H7 (cell line): ENCODE results near the gene CAPNS1. TPM values are rescaled to one million over a fixed set of nuclear protein-coding genes. Genes with fewer than 3 reads are reported as not detected.
A peak's percentile ranks its signal among the peaks of the same experiment; 100 is the strongest.

ENCODE experiments used
- DNase-seq: peaks from one replicate; pipeline ENCODE4 v3.0.0; 2012
- H3K27me3 ChIP-seq: 2 replicates; pipeline ENCODE4 v1.6.0; 2011; ENCODE audit warnings: mild to moderate bottlenecking, low read length; ENCODE audit not compliant: control insufficient read depth, insufficient read depth
- H3K36me3 ChIP-seq: replicated peaks from 2 replicates; pipeline ENCODE4 v1.5.1; 2011; ENCODE audit warnings: low read length; ENCODE audit not compliant: control insufficient read depth, insufficient read depth
- H3K4me3 ChIP-seq: 2 replicates; pipeline ENCODE4 v1.5.1; 2011; ENCODE audit warnings: low read depth, mild to moderate bottlenecking, control low read depth, low read length, moderate library complexity; ENCODE audit not compliant: insufficient read depth
- total RNA-seq: library from RNA; depleted of rRNA; stranded (reverse); fragments of >200 nt; shearing (Covaris generic); gene quantifications from 2 replicates; pipeline ENCODE4 v1.2.3, GENCODE V29; 2014

CAPNS1 gene
- total RNA-seq, 1 experiment from 2014 or later, result 336 TPM

GRCh38 chr19:36108684-36109083 lies 31.2 kb upstream of the CAPNS1 start:
- no peak for DNase-seq
- no peaks in the 10 kb centered on the region for H3K27me3 ChIP-seq
- H3K4me3 ChIP-seq, result no peak overlapping the region
- H3K36me3 ChIP-seq, result peaks cover 13% of the 10 kb centered on the region

- no peak within 1 kb of the TSS for H3K4me3 ChIP-seq
- H3K27me3 ChIP-seq, result no peaks in the 10 kb centered on the region
- peak; percentile 86 for DNase-seq
- peaks cover 3% of the 10 kb centered on the region for H3K36me3 ChIP-seq
Observed at GRCh38 chr19:36110487-36111199, 29.2 kb upstream of the CAPNS1 start, which contains the start of gene OVOL3. Gene OVOL3 (plus strand): TSS chr19:36111143. CDS start chr19:36111203, 60 bp downstream.

- Histone ChIP-seq H3K27me3 (no peaks in the 10 kb centered on the region), H3K4me3 (no peak overlapping the region), H3K36me3 (peaks cover 5% of the 10 kb centered on the region)
- no peak for DNase-seq
Observed at GRCh38 chr19:36111200-36111539, 28.7 kb upstream of the CAPNS1 start.

GRCh38 chr19:36112678-36113077 lies 27.2 kb upstream of the CAPNS1 start:
- H3K27me3 ChIP-seq, result no peaks in the 10 kb centered on the region
- H3K36me3 ChIP-seq, result peaks cover 7% of the 10 kb centered on the region
- no peak overlapping the region for H3K4me3 ChIP-seq
- DNase-seq, result peak; percentile 10

GRCh38 chr19:36113425-36113824 lies 26.4 kb upstream of the CAPNS1 start:
- peak overlapping the region; percentile 95 for H3K4me3 ChIP-seq
- DNase-seq, result no peak
- peaks cover 8% of the 10 kb centered on the region for H3K36me3 ChIP-seq
- H3K27me3 ChIP-seq, result no peaks in the 10 kb centered on the region

- H3K27me3 ChIP-seq, result no peaks in the 10 kb centered on the region
- peak; percentile 83 for DNase-seq
Observed at GRCh38 chr19:36113894-36114720, 25.8 kb upstream of the CAPNS1 start.

GRCh38 chr19:36114721-36115452 lies 25.0 kb upstream of the CAPNS1 start, which contains the start of gene POLR2I:
Gene POLR2I (minus strand): TSS chr19:36114875. CDS start chr19:36114856, 19 bp downstream.
- DNase-seq, result peak; percentile 99
- Histone ChIP-seq H3K27me3 (no peaks in the 10 kb centered on the region), H3K36me3 (peaks cover 8% of the 10 kb centered on the region), H3K4me3 (peak within 1 kb of the TSS; percentile 95)

More at GRCh38 chr19:36113894-36114720, 25.8 kb upstream of the CAPNS1 start:
- peak overlapping the region; percentile 95 for H3K4me3 ChIP-seq
- peaks cover 8% of the 10 kb centered on the region for H3K36me3 ChIP-seq

- no peaks in the 10 kb centered on the region for H3K27me3 ChIP-seq
- H3K36me3 ChIP-seq, result peaks cover 8% of the 10 kb centered on the region
- peak; percentile 97 for DNase-seq
- H3K4me3 ChIP-seq, result peak within 1 kb of the TSS; percentile 95
Observed at GRCh38 chr19:36115453-36116343, 24.2 kb upstream of the CAPNS1 start, which contains the start of gene TBCB. Gene TBCB (plus strand): TSS chr19:36115468. CDS start chr19:36115561, 93 bp downstream.

GRCh38 chr19:36116344-36116637 lies 23.6 kb upstream of the CAPNS1 start:
- no peaks in the 10 kb centered on the region for H3K27me3 ChIP-seq
- peak overlapping the region; percentile 95 for H3K4me3 ChIP-seq
- DNase-seq, result no peak
- H3K36me3 ChIP-seq, result peaks cover 8% of the 10 kb centered on the region

GRCh38 chr19:36120092-36120983 lies 19.5 kb upstream of the CAPNS1 start:
- DNase-seq, result peak; percentile 41
- Histone ChIP-seq H3K4me3 (no peak overlapping the region), H3K36me3 (peaks cover 16% of the 10 kb centered on the region), H3K27me3 (no peaks in the 10 kb centered on the region)

GRCh38 chr19:36120984-36121358 lies 18.9 kb upstream of the CAPNS1 start:
- Histone ChIP-seq H3K4me3 (no peak overlapping the region), H3K27me3 (no peaks in the 10 kb centered on the region), H3K36me3 (peaks cover 22% of the 10 kb centered on the region)
- peak; percentile 55 for DNase-seq

GRCh38 chr19:36121486-36122124 lies 18.3 kb upstream of the CAPNS1 start:
- no peaks in the 10 kb centered on the region for H3K27me3 ChIP-seq
- no peak overlapping the region for H3K4me3 ChIP-seq
- H3K36me3 ChIP-seq, result peaks cover 17% of the 10 kb centered on the region
- no peak for DNase-seq

GRCh38 chr19:36125557-36125956 lies 14.3 kb upstream of the CAPNS1 start:
- DNase-seq, result peak; percentile 14
- peaks cover 15% of the 10 kb centered on the region for H3K36me3 ChIP-seq
- no peak overlapping the region for H3K4me3 ChIP-seq
- H3K27me3 ChIP-seq, result no peaks in the 10 kb centered on the region
